Parathyroid adenoma (tissue), 2 donors: ENCODE results near the gene LCE7A.

ENCODE experiments used
- H2AFZ ChIP-seq: fragments of 300-600 bp; sonication (generic); one replicate; pipeline ENCODE4 v1.7.0; 2017; ENCODE audit warnings: antibody characterized with exemption, mild to moderate bottlenecking
- H3K27ac ChIP-seq: fragments of 300-600 bp; sonication (generic); one replicate; pipeline ENCODE4 v1.7.0; 2017
- H3K27me3 ChIP-seq: fragments of 300-600 bp; sonication (generic); one replicate; pipeline ENCODE4 v1.7.0; 2017; ENCODE audit warnings: low read length; ENCODE audit not compliant: control insufficient read depth, insufficient read depth
- H3K36me3 ChIP-seq: fragments of 300-600 bp; sonication (generic); one replicate; pipeline ENCODE4 v1.7.0; 2017; ENCODE audit warnings: low read length; ENCODE audit not compliant: control insufficient read depth, insufficient read depth
- H3K4me1 ChIP-seq: fragments of 300-600 bp; sonication (generic); one replicate; pipeline ENCODE4 v1.7.0; 2017; ENCODE audit warnings: control low read depth
- H3K4me2 ChIP-seq: fragments of 300-600 bp; sonication (generic); one replicate; pipeline ENCODE4 v1.7.0; 2017; ENCODE audit warnings: low read length
- H3K4me3 ChIP-seq: fragments of 300-600 bp; sonication (generic); one replicate; pipeline ENCODE4 v1.7.0; 2017; ENCODE audit warnings: low read depth, low read length
- H3K79me2 ChIP-seq: fragments of 300-600 bp; sonication (generic); one replicate; pipeline ENCODE4 v1.7.0; 2017; ENCODE audit warnings: control low read depth
- H3K9ac ChIP-seq: fragments of 300-600 bp; sonication (generic); one replicate; pipeline ENCODE4 v1.7.0; 2017; ENCODE audit warnings: mild to moderate bottlenecking
- H3K9me3 ChIP-seq: fragments of 300-600 bp; sonication (generic); one replicate; pipeline ENCODE4 v1.7.0; 2017; ENCODE audit warnings: low read length; ENCODE audit not compliant: control insufficient read depth
- TF ChIP-seq, protein P1 (sequence below): fragments of 300-600 bp; sonication (generic); IDR thresholded peaks from one replicate; pipeline ENCODE4 v1.7.0; 2017; ENCODE audit warnings: antibody characterized with exemption, mild to moderate bottlenecking
- donor health status: primary hyperparathyroidism.

Gene LCE7A

DNA sequence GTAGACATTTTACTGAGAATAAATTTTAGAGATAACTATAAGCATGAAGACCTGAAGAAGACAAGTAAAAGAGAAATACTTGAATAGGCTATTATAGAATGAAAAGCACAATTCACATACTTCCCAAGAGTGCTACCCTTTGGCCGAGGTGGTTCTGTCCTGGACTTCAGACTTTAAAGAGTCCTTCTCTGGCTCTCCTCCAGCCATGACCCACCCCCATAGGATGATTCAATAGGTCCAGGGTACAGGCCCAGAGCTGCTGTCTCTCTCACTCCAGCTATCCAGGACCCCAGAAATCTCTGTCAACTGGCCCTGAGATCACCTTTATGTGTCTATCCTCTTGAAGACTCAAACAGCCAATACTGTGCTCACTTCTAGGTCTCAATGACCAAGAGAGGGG, 17.0 kb downstream of the LCE7A start:
- Histone ChIP-seq H3K79me2 (no peaks in the 10 kb centered on the region), H3K4me3 (no peak overlapping the region), H3K27ac (no peak overlapping the region), H3K9ac (no peak overlapping the region), H3K27me3 (no peaks in the 10 kb centered on the region), H3K4me1 (no peaks in the 10 kb centered on the region), H3K9me3 (no peaks in the 10 kb centered on the region), H2AFZ (no peak overlapping the region), H3K36me3 (no peaks in the 10 kb centered on the region), H3K4me2 (no peak overlapping the region)
- TF ChIP-seq, protein P1, sequence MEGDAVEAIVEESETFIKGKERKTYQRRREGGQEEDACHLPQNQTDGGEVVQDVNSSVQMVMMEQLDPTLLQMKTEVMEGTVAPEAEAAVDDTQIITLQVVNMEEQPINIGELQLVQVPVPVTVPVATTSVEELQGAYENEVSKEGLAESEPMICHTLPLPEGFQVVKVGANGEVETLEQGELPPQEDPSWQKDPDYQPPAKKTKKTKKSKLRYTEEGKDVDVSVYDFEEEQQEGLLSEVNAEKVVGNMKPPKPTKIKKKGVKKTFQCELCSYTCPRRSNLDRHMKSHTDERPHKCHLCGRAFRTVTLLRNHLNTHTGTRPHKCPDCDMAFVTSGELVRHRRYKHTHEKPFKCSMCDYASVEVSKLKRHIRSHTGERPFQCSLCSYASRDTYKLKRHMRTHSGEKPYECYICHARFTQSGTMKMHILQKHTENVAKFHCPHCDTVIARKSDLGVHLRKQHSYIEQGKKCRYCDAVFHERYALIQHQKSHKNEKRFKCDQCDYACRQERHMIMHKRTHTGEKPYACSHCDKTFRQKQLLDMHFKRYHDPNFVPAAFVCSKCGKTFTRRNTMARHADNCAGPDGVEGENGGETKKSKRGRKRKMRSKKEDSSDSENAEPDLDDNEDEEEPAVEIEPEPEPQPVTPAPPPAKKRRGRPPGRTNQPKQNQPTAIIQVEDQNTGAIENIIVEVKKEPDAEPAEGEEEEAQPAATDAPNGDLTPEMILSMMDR = no peak

DNA sequence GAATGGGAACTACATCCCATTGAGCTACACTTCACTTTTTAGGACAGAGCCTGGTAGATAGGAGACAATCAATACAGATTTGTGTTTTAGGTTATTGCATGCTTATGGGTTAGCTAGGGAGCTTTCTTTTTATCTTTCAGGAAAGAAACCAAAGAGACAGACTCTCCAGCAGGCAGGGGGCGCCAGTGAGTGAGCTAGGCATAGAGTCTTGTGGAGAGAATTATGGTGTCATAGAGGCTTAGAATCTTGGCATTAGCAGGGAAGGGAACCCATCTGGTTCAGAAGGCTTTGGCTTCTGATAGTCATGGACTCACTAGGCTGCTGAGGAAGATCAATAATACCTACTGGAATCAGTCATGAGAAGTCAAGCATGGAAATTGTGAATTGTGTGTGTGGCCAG, 18.2 kb downstream of the LCE7A start, which contains the start of gene SMCP:
Gene SMCP, plus strand, starts transcription at position 281 of the 400 bp plus-strand sequence. CDS start 6,101 bp downstream, outside the sequence.
- no peaks in the 10 kb centered on the region for H3K4me1 ChIP-seq
- no peaks in the 10 kb centered on the region for H3K36me3 ChIP-seq
- H3K27me3 ChIP-seq = no peaks in the 10 kb centered on the region
- no peak within 1 kb of the TSS for H3K4me2 ChIP-seq
- TF ChIP-seq, protein P1 = no peak
- H3K9me3 ChIP-seq = no peaks in the 10 kb centered on the region
- H3K9ac ChIP-seq = no peak within 1 kb of the TSS
- no peak within 1 kb of the TSS for H3K27ac ChIP-seq
- no peak within 1 kb of the TSS for H2AFZ ChIP-seq
- H3K4me3 ChIP-seq = no peak within 1 kb of the TSS
- H3K79me2 ChIP-seq = no peaks in the 10 kb centered on the region

DNA sequence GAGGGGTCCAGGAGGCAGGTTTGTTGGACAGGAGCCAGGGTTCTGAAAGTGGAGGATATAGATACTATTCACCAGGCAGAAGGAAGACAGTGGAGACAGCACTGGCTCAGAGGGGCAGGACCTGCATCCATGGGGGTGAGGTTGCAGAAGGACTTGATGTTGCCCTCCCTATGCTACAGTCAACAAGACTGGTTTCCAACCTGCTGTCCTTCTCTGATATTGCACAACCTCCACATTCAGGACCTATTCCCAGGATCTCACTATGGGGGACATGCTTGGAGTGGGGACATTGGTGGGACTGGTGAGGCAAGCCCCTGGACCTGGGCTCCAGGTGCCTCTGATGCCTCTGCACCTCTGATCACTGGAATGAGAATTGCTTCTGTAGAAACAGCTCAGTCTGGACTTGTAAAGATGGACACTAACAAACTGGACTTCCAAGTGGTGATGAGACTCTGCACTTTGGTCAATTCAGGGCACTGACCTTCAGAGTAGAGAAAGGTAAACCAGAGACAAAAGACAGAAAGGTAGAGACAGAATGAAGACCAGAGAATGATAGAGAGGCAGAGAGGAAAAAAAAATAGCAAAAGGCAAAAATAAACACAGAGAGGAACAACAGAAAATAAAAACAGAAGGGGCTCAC, 19.9 kb downstream of the LCE7A start:
- Histone ChIP-seq H3K36me3 (no peaks in the 10 kb centered on the region), H3K27me3 (no peaks in the 10 kb centered on the region), H3K4me2 (no peak overlapping the region), H2AFZ (no peak overlapping the region), H3K9ac (no peak overlapping the region), H3K27ac (no peak overlapping the region), H3K4me3 (no peak overlapping the region), H3K4me1 (no peaks in the 10 kb centered on the region), H3K79me2 (no peaks in the 10 kb centered on the region), H3K9me3 (no peaks in the 10 kb centered on the region)
- TF ChIP-seq, protein P1 = no peak

DNA sequence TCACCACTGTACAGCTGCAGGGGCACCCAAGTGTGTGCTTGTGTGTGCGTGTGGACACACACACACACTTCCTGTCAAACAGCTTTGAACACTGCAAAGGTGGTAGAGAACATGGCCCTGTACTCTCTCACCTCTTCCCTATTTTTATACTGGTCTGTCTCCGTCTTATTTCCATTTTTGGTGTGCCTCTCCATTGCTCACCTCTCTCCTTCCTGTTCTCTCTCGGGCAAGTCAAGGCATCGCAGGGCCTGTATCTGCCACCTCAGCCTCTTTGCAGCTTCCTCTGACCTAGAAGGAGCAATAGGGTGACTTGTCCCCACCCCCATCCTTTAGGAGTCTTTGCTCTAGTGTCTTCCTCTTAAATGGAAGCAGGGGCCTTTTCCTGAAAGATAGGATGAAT, 20.5 kb downstream of the LCE7A start:
- no peak overlapping the region for H3K4me2 ChIP-seq

More for the DNA sequence above, 20.5 kb downstream of the LCE7A start:
- Histone ChIP-seq H3K79me2 (no peaks in the 10 kb centered on the region), H3K9me3 (no peaks in the 10 kb centered on the region), H3K27me3 (no peaks in the 10 kb centered on the region), H3K27ac (no peak overlapping the region), H3K9ac (no peak overlapping the region), H3K36me3 (no peaks in the 10 kb centered on the region), H3K4me1 (no peaks in the 10 kb centered on the region), H3K4me3 (no peak overlapping the region), H2AFZ (no peak overlapping the region)
- TF ChIP-seq, protein P1 = no peak
